H9 (cell line): ENCODE results near the gene CAB39L. TPM values are rescaled to one million over a fixed set of nuclear protein-coding genes. Genes with fewer than 3 reads are reported as not detected.

ENCODE experiments used
- DNase-seq: peaks from one replicate; pipeline ENCODE4 v3.0.0-alpha.2; 2017
- H2AFZ ChIP-seq: one replicate; pipeline ENCODE4 v1.6.1; 2013; ENCODE audit warnings: mild to moderate bottlenecking, low read length, control low read depth, moderate library complexity
- H2AK5ac ChIP-seq: 2 replicates; pipeline ENCODE4 v1.6.1; 2013; ENCODE audit warnings: low read length, control low read depth, mixed read lengths; ENCODE audit not compliant: insufficient read length
- H2BK120ac ChIP-seq: one replicate; pipeline ENCODE4 v1.6.1; 2013; ENCODE audit warnings: low read depth, mild to moderate bottlenecking, low read length, control low read depth, inconsistent platforms; ENCODE audit not compliant: poor library complexity, severe bottlenecking
- H2BK12ac ChIP-seq: 2 replicates; pipeline ENCODE4 v1.6.1; 2013; ENCODE audit warnings: low read length, control low read depth, mixed read lengths, low read depth; ENCODE audit not compliant: insufficient read length
- H2BK15ac ChIP-seq: 2 replicates; pipeline ENCODE4 v1.6.1; 2013; ENCODE audit warnings: low read depth, low read length, control low read depth
- H2BK20ac ChIP-seq: one replicate; pipeline ENCODE4 v1.6.1; 2013; ENCODE audit warnings: low read depth, mild to moderate bottlenecking, low read length, control low read depth, inconsistent platforms; ENCODE audit not compliant: poor library complexity, severe bottlenecking
- H2BK5ac ChIP-seq: 2 replicates; pipeline ENCODE4 v1.6.1; 2013; ENCODE audit warnings: low read length, control low read depth, mixed read lengths; ENCODE audit not compliant: insufficient read length
- H3K14ac ChIP-seq: 2 replicates; pipeline ENCODE4 v1.6.1; 2013; ENCODE audit warnings: low read length, control low read depth; ENCODE audit not compliant: insufficient read depth
- H3K18ac ChIP-seq: 2 replicates; pipeline ENCODE4 v1.6.1; 2013; ENCODE audit warnings: low read depth, mild to moderate bottlenecking, mixed read lengths, low read length, control low read depth; ENCODE audit not compliant: insufficient read length
- H3K23ac ChIP-seq: 2 replicates; pipeline ENCODE4 v1.6.1; 2013; ENCODE audit warnings: low read length, control low read depth, mixed read lengths, low read depth; ENCODE audit not compliant: insufficient read length
- H3K23me2 ChIP-seq: 2 replicates; pipeline ENCODE4 v1.6.1; 2013; ENCODE audit warnings: low read depth, mild to moderate bottlenecking, mixed read lengths, low read length, control low read depth; ENCODE audit not compliant: insufficient read length, poor library complexity, severe bottlenecking
- H3K27ac ChIP-seq: 2 replicates; pipeline ENCODE4 v1.5.1; 2013; ENCODE audit warnings: low read length, control low read depth, mixed read lengths, low read depth; ENCODE audit not compliant: insufficient read length
- H3K27me3 ChIP-seq: 2 replicates; pipeline ENCODE4 v1.6.1; 2013; ENCODE audit warnings: low read length, control low read depth, inconsistent platforms; ENCODE audit not compliant: insufficient read depth
- H3K4ac ChIP-seq: 2 replicates; pipeline ENCODE4 v1.6.1; 2013; ENCODE audit warnings: low read depth, mild to moderate bottlenecking, control low read depth, inconsistent platforms, low read length, moderate library complexity
- H3K4me1 ChIP-seq: 2 replicates; pipeline ENCODE4 v1.6.1; 2013; ENCODE audit warnings: low read length, control low read depth, inconsistent platforms; ENCODE audit not compliant: insufficient read depth
- H3K4me2 ChIP-seq: 2 replicates; pipeline ENCODE4 v1.6.1; 2013; ENCODE audit warnings: low read length, control low read depth, mixed read lengths; ENCODE audit not compliant: insufficient read length, insufficient read depth
- H3K56ac ChIP-seq: 2 replicates; pipeline ENCODE4 v1.6.1; 2013; ENCODE audit warnings: low read depth, mild to moderate bottlenecking, mixed read lengths, low read length, control low read depth; ENCODE audit not compliant: insufficient read length
- H3K79me1 ChIP-seq: 2 replicates; pipeline ENCODE4 v1.6.1; 2013; ENCODE audit warnings: low read depth, mild to moderate bottlenecking, moderate library complexity, low read length, control low read depth, inconsistent platforms; ENCODE audit not compliant: insufficient read depth, poor library complexity, severe bottlenecking
- H3K79me2 ChIP-seq: 2 replicates; pipeline ENCODE4 v1.6.1; 2013; ENCODE audit warnings: low read length, control low read depth, inconsistent platforms; ENCODE audit not compliant: insufficient read depth
- H3K9ac ChIP-seq: 2 replicates; pipeline ENCODE4 v1.6.1; 2013; ENCODE audit warnings: low read length, control low read depth, mixed read lengths; ENCODE audit not compliant: insufficient read length; ENCODE audit errors: extremely low read depth
- H3K9me3 ChIP-seq: one replicate; pipeline ENCODE4 v1.6.1; 2013; ENCODE audit warnings: low read depth, low read length, inconsistent platforms; ENCODE audit not compliant: control insufficient read depth
- H3T11ph ChIP-seq: one replicate; pipeline ENCODE4 v1.6.1; 2013; ENCODE audit warnings: mild to moderate bottlenecking, low read length, control low read depth, inconsistent platforms
- H4K20me1 ChIP-seq: one replicate; pipeline ENCODE4 v1.6.1; 2013; ENCODE audit not compliant: control insufficient read depth, insufficient read length, insufficient read depth
- H4K5ac ChIP-seq: 2 replicates; pipeline ENCODE4 v1.6.1; 2013; ENCODE audit warnings: low read depth, mild to moderate bottlenecking, mixed read lengths, low read length, control low read depth; ENCODE audit not compliant: insufficient read length
- H4K8ac ChIP-seq: replicated peaks from 2 replicates; pipeline ENCODE4 v1.6.1; 2013; ENCODE audit warnings: low read length, control low read depth, mixed read lengths, low read depth; ENCODE audit not compliant: insufficient read length
- H4K91ac ChIP-seq: 2 replicates; pipeline ENCODE4 v1.6.1; 2013; ENCODE audit warnings: low read depth, mild to moderate bottlenecking, moderate library complexity, mixed read lengths, low read length, control low read depth; ENCODE audit not compliant: insufficient read length
- H3K27ac Mint-ChIP-seq, 3 experiments: 2 replicates in 2 of 3; 3 replicates in 1 of 3; pipeline ENCODE4 v1.8.0; 2020 to 2021; ENCODE audit warnings: mixed read lengths in 3 of 3, mild to moderate bottlenecking in 1 of 3, moderate library complexity in 1 of 3
- H3K27me3 Mint-ChIP-seq: 2 replicates; pipeline ENCODE4 v1.8.0; 2021; ENCODE audit warnings: low read depth, mild to moderate bottlenecking, moderate library complexity, mixed read lengths
- H3K36me3 Mint-ChIP-seq, 3 experiments: 2 replicates in 2 of 3; 3 replicates in 1 of 3; pipeline ENCODE4 v1.8.0; 2020 to 2021; ENCODE audit warnings: low read depth in 3 of 3, mixed read lengths in 3 of 3; ENCODE audit not compliant: insufficient read depth in 1 of 3
- H3K4me1 Mint-ChIP-seq, 2 experiments: 2 replicates each; pipeline ENCODE4 v1.8.0; 2020; ENCODE audit warnings: mixed read lengths in 2 of 2
- H3K4me3 Mint-ChIP-seq, 2 experiments: 2 replicates in 1 of 2; 3 replicates in 1 of 2; pipeline ENCODE4 v1.8.0; 2020 to 2021; ENCODE audit warnings: mild to moderate bottlenecking in 2 of 2, mixed read lengths in 2 of 2, moderate library complexity in 1 of 2
- H3K9me3 Mint-ChIP-seq, 2 experiments: 2 replicates in 1 of 2; 3 replicates in 1 of 2; pipeline ENCODE4 v1.8.0; 2020; ENCODE audit warnings: mild to moderate bottlenecking in 2 of 2, mixed read lengths in 2 of 2, moderate library complexity in 1 of 2
- WGBS: extraction: QIAGEN DNeasy Blood & Tissue Kit; methylation state at CpG from one replicate; pipeline ENCODE4 v1.1.7; 2013; ENCODE audit warnings: missing lambda C conversion rate, low lambda C conversion rate, mixed read lengths; ENCODE audit not compliant: insufficient read length; ENCODE audit errors: extremely low coverage; 5-methylcytosine and 5-hydroxymethylcytosine counted together
- total RNA-seq: library from RNA; stranded (reverse); gene quantifications from 2 replicates; pipeline ENCODE4 v1.2.1, GENCODE V29; 2021
- TF ChIP-seq, protein P1 (sequence below): fragments of 200-600 bp; sonication (generic); conservative IDR thresholded peaks from 3 replicates; pipeline ENCODE4 v1.8.0; 2021; ENCODE audit warnings: antibody characterized with exemption, mild to moderate bottlenecking

CAB39L gene
- total RNA-seq, 1 experiment from 2014 or later, result 6.0 TPM

DNA sequence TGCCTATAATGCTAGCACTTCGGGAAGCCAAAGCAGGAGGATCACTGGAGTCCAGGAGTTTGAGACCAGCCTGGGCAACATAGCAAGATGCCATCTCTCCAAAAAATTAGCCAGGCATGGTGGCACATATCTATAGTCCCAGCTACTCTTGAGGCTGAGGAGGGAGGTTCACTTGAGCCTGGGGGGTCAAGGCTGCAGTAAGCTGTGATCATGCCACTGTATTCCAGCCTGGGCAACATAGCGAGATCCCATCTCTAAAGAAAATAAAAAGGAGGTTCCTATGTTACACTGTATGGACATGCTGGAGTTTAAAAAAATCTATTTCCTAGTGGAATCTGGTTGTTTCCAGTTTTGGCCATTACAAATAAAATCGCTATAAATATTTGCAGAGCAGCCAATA, 2.6 kb downstream of the CAB39L start:
- no peak overlapping the region for H2BK15ac ChIP-seq
- H3K9ac ChIP-seq, result no peak overlapping the region
- H2BK20ac ChIP-seq, result no peak overlapping the region
- no peak overlapping the region for H2BK120ac ChIP-seq
- Mint-ChIP-seq H3K4me1 (peaks cover 13 to 26% of the 10 kb centered on the region in 2 experiments; a peak in 3 of 4 replicates), H3K9me3 (no peaks in the 10 kb centered on the region; a peak in 2 of 5 replicates), H3K36me3 (peaks cover 0 to 1% (median 0%) of the 10 kb centered on the region in 3 experiments; a peak in 2 of 7 replicates), H3K4me3 (no peak overlapping the region), H3K27me3 (no peaks in the 10 kb centered on the region), H3K27ac (no peak overlapping the region)
- H3K4me2 ChIP-seq, result no peak overlapping the region
- no peak overlapping the region for H4K91ac ChIP-seq
- no peak overlapping the region for H2BK5ac ChIP-seq
- H3K23ac ChIP-seq, result no peak overlapping the region
- H3T11ph ChIP-seq, result no peak overlapping the region
- H4K5ac ChIP-seq, result no peak overlapping the region
- no peaks in the 10 kb centered on the region for H4K20me1 ChIP-seq
- no peak for DNase-seq
- no peak overlapping the region for H3K27ac ChIP-seq
- H3K23me2 ChIP-seq, result peaks cover 13% of the 10 kb centered on the region
- no peak overlapping the region for H4K8ac ChIP-seq
- H3K79me1 ChIP-seq, result no peaks in the 10 kb centered on the region
- no peaks in the 10 kb centered on the region for H3K79me2 ChIP-seq
- H2AFZ ChIP-seq, result no peak overlapping the region
- no peaks in the 10 kb centered on the region for H3K27me3 ChIP-seq
- H3K56ac ChIP-seq, result no peak overlapping the region
- TF ChIP-seq, protein P1, sequence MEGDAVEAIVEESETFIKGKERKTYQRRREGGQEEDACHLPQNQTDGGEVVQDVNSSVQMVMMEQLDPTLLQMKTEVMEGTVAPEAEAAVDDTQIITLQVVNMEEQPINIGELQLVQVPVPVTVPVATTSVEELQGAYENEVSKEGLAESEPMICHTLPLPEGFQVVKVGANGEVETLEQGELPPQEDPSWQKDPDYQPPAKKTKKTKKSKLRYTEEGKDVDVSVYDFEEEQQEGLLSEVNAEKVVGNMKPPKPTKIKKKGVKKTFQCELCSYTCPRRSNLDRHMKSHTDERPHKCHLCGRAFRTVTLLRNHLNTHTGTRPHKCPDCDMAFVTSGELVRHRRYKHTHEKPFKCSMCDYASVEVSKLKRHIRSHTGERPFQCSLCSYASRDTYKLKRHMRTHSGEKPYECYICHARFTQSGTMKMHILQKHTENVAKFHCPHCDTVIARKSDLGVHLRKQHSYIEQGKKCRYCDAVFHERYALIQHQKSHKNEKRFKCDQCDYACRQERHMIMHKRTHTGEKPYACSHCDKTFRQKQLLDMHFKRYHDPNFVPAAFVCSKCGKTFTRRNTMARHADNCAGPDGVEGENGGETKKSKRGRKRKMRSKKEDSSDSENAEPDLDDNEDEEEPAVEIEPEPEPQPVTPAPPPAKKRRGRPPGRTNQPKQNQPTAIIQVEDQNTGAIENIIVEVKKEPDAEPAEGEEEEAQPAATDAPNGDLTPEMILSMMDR, result no peak
- H3K4me1 ChIP-seq, result no peaks in the 10 kb centered on the region
- no peak overlapping the region for H3K14ac ChIP-seq
- no peak overlapping the region for H3K4ac ChIP-seq
- no peak overlapping the region for H3K18ac ChIP-seq
- H2AK5ac ChIP-seq, result no peak overlapping the region
- WGBS, result no CpG with 5 or more reads among the region's 3 CpGs
- no peak overlapping the region for H2BK12ac ChIP-seq
- no peaks in the 10 kb centered on the region for H3K9me3 ChIP-seq
